DMS153 treated with DMSO at 0.1 percent for 48 hours (cell line): ENCODE data around the gene AAK1.
"Not testable (repeated sequence)": the region's sequence is repeated elsewhere in the genome, so short reads cannot be mapped to it uniquely, and the experiment has no call there.

Source experiments
- DNase-seq: peaks from one replicate; lab custom pipeline; 2025; ENCODE audit not compliant: unreplicated experiment; lab: John Stamatoyannopoulos, UW

The AAK1 gene

DNA sequence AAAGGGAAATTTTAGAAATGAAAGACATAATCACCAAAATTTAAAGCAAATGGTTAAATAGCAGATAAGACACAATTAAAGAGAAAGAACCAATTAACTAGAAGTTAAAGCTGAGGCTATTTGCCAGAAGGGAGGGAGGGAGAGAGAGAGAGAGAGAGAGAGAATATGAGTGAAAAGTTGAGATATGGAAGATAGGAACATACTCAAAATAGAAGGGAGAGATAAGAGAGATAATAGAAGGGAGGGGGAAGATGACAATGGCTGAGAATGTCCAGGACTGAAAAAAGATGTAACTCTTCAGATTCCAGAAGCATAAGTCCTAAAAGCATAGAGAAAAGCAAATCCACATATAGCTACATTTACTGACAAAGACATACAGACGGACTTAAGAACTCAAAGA is 17.1 kb upstream of the AAK1 start:
- DNase-seq = no peak

DNA sequence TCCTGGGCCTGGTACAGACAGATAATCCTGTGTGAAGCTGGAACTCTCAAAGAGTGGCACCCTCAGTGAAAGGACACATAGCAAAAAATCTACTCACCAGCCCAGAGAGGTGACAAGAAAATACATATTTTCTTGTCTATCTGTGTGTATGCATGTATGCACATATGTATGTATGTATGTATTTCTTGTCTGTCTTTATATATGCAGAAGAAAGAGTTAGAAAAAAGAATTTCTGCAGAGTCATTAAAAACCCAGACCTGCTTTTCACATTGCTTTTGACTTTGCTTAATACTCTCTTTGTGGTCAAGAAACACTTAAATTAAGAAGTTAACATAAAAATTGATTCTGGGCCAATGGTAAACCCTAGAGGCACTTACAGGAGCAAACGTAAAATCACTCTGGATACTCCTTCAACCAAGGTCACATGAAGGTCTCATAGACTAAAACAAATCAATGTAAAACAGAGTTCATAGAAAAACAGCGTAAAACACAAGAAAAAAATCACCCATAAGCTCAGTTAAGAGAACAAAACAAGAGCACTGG is 16.5 kb upstream of the AAK1 start:
- DNase-seq = no peak

DNA sequence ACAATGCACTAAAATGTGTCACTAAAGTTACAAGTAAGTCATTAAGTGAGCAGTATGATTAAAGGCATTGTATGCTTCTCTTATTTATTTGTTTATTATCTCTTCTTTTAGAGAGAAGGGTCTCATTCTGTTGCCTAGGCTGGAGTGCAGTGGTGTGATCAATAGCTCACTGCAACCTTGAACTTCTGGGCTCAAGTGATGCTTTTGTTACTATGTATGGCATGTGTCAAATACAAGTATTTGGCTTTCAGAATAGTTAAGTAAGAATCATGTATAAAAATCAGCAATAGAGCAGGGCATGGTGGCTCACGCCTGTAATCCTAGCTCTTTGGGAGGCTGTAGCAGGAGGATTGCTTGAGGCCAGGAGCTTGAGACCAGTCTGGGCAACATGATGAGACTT is 15.8 kb upstream of the AAK1 start:
- no peak for DNase-seq

DNA sequence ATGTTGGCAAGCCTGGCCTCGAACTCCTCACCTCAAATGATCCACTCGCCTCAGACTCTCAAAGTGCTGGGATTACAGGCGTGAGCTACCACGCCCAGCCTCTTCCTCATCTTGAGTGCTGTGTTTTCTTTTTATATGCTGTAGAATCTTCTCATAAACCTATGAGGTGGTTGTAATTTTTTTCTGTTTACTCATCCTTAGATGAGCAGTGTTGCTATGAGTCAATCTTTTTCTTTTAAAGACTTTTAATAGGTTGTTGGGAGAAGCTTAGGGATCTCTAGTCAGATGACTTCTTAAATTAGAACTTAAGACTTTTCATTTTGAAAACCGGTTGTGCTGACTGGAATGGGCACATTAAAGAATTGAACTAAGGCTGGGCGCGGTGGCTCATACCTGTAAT is 8.7 kb upstream of the AAK1 start:
- no peak for DNase-seq

DNA sequence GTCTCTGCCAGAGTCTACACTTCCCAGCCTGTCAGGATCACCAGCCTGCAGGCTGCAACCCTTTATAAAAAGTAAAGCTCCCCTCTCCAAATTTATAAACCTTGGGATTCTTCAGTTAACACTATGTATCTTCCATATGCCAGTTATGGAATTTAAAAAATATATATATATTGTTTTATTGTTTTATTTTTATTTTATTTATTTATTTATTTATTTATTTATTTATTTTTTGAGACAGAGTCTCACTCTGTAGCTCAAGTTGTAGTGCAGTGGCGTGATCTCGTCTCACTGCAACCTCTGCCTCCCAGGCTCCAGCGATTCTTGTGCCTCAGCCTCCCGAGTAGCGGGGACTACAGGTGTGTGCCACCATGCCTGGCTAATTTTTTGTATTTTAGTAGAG is 3.7 kb upstream of the AAK1 start:
- not testable (repeated sequence) for DNase-seq

DNA sequence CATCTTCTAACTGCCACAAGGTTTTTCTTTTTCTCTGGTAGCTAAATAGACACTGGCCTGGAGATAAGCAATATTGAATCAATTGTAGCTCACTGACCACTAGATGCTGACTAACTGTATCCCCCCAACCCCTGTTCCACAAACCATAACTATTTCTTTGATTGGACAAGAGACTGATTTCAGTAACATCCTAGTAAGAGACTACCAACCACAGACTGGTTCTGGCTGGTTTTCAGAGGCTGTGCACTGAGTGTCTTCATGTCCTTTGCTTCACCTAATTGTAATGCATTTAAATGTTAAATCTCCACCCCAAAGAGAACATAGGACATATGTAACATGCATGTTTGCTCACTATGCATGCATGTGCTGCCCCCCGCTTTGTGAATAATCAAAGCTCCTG is 3.2 kb upstream of the AAK1 start:
- DNase-seq = no peak

DNA sequence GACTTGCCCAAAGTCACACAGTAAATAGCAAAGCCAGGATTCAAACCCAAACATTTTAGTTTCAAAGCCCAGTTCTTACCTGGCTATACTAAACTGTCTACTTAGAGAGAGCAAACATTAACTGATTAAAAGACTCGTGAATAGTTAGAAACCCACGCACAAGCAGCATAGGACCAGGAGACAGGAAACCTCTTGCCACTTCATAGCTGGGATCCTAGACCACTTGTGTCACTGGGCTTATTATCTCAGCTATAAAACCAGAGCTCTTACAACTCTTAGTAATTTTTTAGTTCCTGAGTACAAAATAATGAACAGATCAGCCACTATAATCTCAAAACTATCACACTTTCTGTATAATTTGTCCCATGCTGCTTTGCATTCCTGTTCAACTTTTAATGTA is 2.4 kb upstream of the AAK1 start:
- DNase-seq = no peak

DNA sequence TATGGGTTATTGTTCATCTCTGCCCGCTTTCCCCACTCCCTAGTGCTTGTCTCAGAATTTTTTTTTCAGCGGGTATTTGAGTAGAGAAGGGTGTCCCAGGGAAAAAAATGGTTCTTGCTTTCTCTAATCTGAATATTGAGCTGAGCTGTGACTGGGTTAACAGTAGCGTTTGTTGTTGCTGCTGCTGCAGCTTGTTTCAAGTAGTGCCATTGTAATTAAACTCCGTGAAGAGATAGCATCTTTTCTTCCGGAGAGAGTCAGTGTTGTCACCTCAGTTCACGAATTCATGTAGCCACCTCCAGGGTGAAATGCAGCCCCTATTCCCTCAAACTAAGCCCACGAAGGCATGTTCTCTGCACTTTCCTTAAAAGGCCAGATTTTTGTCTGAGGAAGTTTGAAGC is 1.5 kb upstream of the AAK1 start:
- DNase-seq = no peak

DNA sequence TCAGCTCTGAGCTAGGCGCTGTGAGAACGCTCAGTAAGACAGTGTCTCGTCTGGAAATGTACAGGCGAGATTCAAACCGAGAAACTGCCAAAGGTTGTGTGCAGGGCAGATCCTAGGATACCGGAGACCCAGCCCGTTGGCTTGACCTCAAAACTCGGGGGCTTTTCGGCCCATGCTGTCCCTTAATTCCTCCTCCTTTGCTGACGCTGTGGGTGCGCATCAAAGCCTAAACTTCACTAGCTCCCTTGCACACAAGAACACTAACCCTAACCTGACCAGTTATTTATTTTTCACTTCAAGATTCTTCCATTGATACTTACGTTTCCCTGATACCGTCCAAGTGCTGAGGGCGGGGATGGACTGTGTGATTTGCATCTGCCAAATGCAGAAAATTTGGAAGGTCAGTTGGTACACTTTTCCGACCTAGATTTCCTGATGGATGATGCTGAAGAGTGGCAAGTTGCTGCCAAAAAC is 1.0 kb upstream of the AAK1 start:
- no peak for DNase-seq

DNA sequence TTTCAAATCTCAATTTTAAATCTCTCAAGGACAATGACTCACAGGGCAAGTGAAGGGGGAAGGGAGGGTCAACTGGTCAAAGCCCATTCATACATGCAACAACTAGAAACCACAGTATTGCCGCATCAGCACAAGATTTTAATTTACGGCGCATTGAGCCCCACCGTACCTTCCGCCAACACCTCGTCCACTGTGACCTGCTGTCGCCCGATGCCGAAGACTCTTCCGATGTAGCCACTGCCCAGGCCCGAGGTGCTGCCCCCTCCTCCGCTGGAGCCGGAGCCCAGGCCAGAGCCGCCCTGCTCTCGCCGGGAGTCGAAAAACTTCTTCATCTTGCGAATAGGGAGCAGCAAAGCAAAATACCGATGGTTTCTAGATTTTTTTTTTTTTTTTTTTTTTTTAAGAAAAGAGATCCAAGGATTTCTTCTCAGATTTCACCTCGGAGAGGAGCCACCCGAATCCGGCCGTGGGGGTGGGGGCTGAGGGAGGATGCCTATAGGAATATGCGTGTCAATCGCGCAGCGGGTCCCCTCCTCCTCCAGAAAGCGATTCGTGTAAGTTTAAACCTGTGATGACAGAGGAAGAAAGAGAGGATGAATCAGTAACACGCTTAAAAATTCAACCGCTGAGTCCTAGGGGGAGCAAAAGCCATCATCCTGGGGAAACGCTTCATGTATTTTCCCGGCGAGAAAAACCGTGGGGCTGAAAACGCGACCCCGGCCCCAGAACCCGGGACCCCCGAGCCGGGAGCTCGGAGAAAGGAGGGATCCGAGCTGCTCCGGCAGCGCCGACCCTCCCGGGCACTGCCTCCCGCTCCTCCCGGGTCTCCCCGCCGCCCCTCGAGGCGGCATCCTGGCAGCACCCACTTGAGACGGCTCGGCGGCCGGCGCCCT is 584 bp downstream of the AAK1 start:
- DNase-seq = peak; percentile 2

DNA sequence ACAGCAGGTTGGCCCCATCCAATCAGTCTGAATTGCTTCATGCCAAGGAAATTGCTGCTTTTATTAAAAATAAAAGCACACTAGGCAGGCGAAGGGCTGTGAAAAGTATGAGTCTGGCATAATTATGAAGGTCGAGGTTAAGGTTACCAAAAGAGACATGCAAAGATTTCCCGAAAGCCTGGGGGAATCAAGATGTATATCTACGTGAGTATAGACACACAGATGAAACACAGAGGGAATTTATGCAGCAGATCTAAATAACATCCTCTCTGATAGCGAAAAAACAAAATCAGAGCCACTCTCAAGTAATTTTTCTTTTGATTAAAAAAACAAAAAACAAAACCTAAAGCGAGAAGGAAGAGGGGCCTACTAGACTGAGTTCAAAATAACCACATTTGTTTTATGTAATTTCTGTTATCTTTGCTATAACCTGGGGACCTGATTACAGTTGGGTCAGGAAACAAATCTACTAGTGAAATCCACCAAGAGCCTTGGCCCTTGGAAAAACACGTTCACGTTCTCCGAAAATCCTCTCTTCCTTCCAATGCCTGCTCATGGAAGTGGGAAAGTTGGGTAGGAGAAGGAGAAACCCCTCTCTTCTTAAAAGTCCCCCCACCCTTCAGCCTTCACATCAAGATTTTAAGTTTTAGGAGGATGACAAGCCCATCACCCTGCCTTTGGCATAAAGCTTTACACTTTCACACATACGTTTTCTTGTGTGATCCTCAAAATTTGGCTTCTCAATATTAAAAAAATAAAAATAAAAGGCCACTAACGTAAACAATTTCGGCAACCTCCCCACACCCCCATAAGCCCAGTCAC is 1.4 kb downstream of the AAK1 start:
- DNase-seq = no peak

DNA sequence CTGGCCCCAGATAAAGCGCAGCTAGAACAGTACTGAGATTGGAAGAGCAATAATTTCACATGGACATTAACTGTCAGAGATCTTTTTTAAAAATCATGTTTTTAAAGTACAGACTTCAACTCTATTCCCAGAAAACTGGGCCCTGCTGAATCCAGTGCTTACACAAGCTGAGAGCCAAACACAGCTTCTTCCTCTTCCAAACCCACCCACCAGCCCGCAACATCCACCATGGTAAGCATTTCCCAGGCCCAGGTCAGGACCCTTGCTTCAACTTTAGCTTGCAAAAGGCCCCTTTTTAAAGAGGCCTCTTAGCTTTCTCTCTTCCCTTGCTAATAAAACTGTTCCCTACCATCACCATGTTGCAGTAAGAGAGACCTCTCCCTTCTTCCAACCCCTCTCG is 2.1 kb downstream of the AAK1 start:
- no peak for DNase-seq

DNA sequence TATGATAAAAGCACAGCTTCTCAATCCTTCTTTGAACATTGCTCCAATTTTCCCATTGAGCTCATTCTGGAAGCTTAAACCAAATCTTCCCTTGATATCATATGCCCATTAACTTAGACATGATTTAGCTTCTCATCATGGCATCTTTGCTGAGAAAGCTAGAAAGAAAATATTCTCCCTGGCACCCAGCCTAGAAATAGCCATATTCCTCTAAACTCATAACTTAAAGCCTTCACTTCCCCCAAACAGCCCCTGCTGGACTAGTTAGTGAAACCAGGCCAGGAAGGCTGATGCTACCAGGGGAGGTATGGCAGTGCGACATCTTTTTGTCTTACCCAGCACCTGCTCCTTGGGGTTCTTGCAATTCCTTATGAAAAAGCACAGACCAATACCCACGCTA is 4.3 kb downstream of the AAK1 start:
- DNase-seq = no peak

DNA sequence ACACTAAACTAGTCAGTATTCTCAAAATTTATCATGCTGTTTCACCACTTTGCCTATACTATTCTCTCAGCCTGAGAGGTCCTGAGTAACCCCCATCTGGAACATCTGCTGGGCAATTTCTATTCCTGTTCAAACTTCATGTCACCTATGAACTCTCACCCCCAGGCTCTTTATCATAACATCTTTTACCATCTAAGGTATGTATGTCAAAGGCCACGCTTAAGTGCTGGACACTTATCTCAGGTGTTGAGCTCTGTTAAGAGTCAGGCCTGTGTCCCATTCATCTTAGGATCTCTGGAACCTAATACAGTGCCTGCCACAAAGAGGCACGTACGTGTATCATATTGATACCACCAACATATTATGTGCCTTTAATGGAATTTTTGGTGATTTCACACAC is 4.9 kb downstream of the AAK1 start:
- DNase-seq = no peak

DNA sequence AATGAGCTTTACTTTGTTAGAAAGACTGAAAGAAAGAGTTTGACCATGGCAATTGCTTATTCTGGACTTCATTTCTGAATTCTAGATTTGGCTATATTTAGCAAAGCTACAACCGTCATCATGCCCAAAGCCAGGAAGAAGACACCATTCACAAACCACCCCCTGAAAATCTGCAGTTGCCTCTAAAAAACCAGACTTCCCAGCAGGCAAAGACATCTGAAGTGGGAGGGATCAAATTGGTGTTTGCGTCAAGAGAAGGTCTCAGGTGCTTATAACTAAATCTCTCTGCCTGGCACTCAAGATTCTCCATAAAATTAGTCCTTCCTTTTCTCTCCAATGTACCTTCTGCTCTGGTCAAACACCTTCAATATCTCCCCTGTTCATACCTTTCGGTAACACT is 5.6 kb downstream of the AAK1 start:
- DNase-seq = no peak

DNA sequence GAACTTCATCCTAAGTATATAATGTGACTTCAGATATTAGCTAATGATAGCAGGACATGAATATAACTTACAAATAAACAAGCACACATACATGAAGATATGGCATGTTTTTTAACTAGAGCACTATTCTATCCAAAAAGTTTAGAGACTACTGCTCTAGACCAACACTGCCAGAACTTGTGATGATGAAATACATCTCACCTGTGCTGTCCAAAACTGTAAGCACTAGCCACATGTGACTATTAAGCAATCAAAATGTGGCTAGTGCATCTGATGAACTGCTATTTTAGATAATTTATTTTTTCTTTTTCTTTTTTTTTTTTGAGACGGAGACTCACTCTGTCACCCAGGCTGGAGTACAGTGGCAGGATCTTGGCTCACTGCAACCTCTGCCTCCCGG is 7.1 kb downstream of the AAK1 start:
- DNase-seq = no peak

DNA sequence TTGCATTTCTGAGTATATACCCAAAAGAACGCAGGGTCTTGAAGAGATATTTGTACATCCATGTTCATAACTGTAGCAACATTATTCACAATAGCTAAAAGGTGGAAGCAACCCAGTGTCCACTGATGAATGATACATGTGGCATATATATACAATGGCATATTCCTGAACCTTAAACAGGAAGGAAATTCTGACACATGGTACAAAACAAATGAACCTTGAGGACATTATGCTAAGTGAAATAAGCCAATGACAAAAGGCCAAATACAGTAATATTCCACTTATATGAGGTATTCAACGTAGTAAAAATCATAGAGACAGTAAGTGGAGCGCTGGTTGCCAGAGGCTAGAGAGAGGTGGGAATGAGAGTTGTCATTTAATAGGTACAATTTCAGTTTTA is 8.1 kb downstream of the AAK1 start:
- no peak for DNase-seq

DNA sequence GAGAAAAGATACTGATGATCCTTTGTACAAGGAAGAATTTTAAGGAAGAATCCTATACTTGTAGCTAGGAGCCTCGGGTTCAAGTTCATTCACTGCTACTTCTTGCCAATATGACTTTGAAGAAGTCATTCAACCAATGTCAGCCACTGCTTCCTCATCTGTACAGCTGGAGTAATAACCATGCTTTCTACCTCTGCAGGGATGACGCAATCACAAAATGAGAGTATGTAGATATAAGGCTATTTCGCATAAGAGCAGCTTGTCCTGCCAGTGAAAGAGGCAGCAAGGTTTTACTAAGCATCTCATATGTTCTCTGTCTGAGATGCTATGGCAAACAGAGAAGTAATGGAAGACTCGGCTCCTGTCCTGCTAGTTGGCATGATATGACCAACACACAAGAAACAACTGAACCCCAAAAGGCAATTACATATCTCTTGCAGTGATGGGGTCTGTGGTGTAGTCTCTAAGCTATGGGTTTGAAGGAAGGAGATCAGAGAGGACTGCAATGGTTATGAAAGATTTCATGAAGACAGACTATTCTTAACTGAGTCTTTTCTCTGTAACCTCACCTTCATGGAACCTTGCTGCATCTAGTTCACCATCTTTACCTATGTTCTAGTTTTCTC is 9.2 kb downstream of the AAK1 start:
- DNase-seq = no peak

DNA sequence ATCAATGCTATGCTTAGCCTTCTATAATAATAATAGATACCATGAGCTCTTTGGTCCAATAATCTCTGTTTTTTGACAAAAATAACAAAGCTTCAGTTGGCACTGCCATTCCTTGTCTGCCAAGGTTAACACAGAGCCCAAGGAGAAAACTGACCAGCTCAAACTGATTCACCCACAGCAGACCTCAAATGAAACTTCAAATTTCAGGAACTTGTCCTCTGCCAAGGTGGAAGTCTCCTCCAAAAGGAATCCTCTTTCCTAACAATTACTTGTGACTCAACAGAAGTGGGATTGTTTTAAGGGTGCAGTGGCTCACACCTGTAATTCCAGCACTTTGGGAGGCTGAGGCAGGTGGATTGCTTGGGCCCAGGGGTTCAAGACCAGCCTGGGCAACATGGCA is 12.1 kb downstream of the AAK1 start:
- DNase-seq = no peak

DNA sequence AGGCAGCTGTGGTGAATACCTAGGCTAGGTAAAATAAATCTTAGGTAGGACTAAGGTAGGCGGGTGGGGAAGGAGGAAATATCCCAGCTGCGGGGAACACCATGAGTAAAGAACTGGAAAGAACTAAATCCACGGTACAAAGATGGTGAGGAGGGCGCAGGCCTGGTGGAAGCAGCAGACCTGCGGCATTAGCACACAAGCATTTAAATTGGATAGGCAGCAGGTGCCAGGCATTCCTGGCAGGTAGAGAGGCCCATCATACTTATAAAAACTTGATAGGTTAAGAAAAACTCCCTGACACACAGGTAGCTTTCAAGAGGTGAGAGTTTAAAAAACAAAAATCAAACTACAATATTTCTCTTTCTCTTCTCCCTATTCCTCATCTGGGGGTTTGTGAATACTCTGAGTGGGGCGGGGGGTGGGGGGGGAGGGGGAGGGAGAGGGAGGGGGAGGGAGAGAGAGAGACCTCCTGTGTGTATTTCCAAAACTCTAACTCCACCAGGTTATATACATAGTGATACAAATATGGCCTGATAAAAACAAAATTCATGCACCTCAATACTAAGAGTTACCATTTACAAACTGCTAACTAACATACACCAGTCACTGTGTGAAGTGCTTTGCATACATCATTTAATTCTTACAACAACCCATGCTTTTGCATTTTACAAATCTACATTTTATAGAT is 13.5 kb downstream of the AAK1 start:
- no peak for DNase-seq
